Erythroblast (primary cell): ENCODE results near the gene GJA3.

ENCODE experiments used
- GATA1 ChIP-seq: IDR thresholded peaks from 2 replicates; pipeline ENCODE4 v1.6.1; 2011; ENCODE audit warnings: low read depth, mild to moderate bottlenecking, control low read depth, low read length, moderate library complexity
- POLR2A ChIP-seq: IDR thresholded peaks from 2 replicates; pipeline ENCODE4 v1.6.1; 2011; ENCODE audit warnings: mild to moderate bottlenecking, low read length

GRCh38 chr13:20118268-20119140 lies 42.3 kb downstream of the GJA3 start:
- no peak for TF ChIP-seq POLR2A
- no peak for TF ChIP-seq GATA1
